Endothelial cell of umbilical vein (primary cell): ENCODE data around the gene OR2L8. TPM values are rescaled to one million over a fixed set of nuclear protein-coding genes. Genes with fewer than 3 reads are reported as not detected.

ENCODE experiments used
- BruUV-seq: library from RNA; stranded (reverse); fragments of 400-500 nt; replicated peaks from 2 replicates; lab custom pipeline; 2021; lab: Mats Ljungman, UMichigan
- CTCF ChIA-PET: fragments of 300-600, 350-600 bp; sonication (Branson Sonifier 250); formaldehyde crosslinking; loops from one replicate; lab custom pipeline; 2021; ENCODE audit warnings: antibody characterized with exemption, inconsistent platforms; lab: Charles Lee
- POLR2A ChIA-PET: fragments of 300-600, 350-600 bp; sonication (Branson Sonifier 250); formaldehyde crosslinking; loops from one replicate; lab custom pipeline; 2021; ENCODE audit warnings: antibody characterized with exemption, inconsistent platforms; lab: Charles Lee
- DNase-seq: peaks from one replicate; pipeline ENCODE4 v3.0.0-alpha.2; 2011; ENCODE audit warnings: low read depth, low spot score
- FAIRE-seq: peaks from 2 replicates; lab custom pipeline; 2011; peaks lifted over from hg19 to GRCh38; lab: Jason Lieb, UNC
- H2AFZ ChIP-seq: 2 replicates; pipeline ENCODE4 v1.6.0; 2012; ENCODE audit warnings: low read depth, low read length, control low read depth, inconsistent platforms
- H3K27ac ChIP-seq: 2 replicates; pipeline ENCODE4 v1.5.1; 2011; ENCODE audit warnings: low read depth, mild to moderate bottlenecking, control low read depth, low read length, moderate library complexity; ENCODE audit not compliant: insufficient read depth
- H3K27me3 ChIP-seq, 2 experiments: 2 replicates each; pipeline versions ENCODE4 v1.6.0 to v1.6.1; 2011; ENCODE audit warnings: low read length in 2 of 2, mixed read lengths in 1 of 2; ENCODE audit not compliant: control insufficient read depth in 2 of 2, insufficient read depth in 2 of 2
- H3K36me3 ChIP-seq, 2 experiments: 2 replicates in 1 of 2; 3 replicates in 1 of 2; pipeline ENCODE4 v1.5.1; 2011; ENCODE audit warnings: low read length in 2 of 2, mild to moderate bottlenecking in 1 of 2, moderate library complexity in 1 of 2; ENCODE audit not compliant: control insufficient read depth in 2 of 2, insufficient read depth in 2 of 2; ENCODE audit errors: extremely low read depth in 1 of 2
- H3K4me1 ChIP-seq: 3 replicates; pipeline ENCODE4 v1.5.1; 2011; ENCODE audit warnings: mild to moderate bottlenecking, low read length; ENCODE audit not compliant: control insufficient read depth, insufficient read depth; ENCODE audit errors: extremely low read depth
- H3K4me2 ChIP-seq: 2 replicates; pipeline ENCODE4 v1.6.1; 2011; ENCODE audit warnings: low read length, control low read depth, mixed read lengths; ENCODE audit not compliant: insufficient read depth
- H3K4me3 ChIP-seq, 3 experiments: fragments of 200-600 bp in 1 of 3; sonication (generic), shearing (Covaris generic) in 1 of 3; replicated peaks in 1 of 3; 2 replicates each; pipeline ENCODE4 v1.5.1; 2011 to 2016; ENCODE audit warnings: control low read depth in 3 of 3, low read length in 3 of 3, mild to moderate bottlenecking in 2 of 3, inconsistent platforms in 1 of 3, low read depth in 1 of 3, moderate library complexity in 1 of 3; ENCODE audit not compliant: insufficient read depth in 1 of 3
- H3K79me2 ChIP-seq: 2 replicates; pipeline ENCODE4 v1.6.0; 2012; ENCODE audit warnings: low read length, inconsistent platforms; ENCODE audit not compliant: control insufficient read depth, insufficient read depth
- H3K9ac ChIP-seq: replicated peaks from 2 replicates; pipeline ENCODE3; 2011; ENCODE audit warnings: low read length, control low read depth; ENCODE audit not compliant: insufficient read depth; ENCODE audit errors: extremely low read depth
- H3K9me1 ChIP-seq: replicated peaks from 3 replicates; pipeline ENCODE4 v1.6.0; 2011; ENCODE audit warnings: mild to moderate bottlenecking, low read length; ENCODE audit not compliant: control insufficient read depth, insufficient read depth; ENCODE audit errors: extremely low read depth
- H3K9me3 ChIP-seq: replicated peaks from 2 replicates; pipeline ENCODE4 v1.5.1; 2012; ENCODE audit warnings: low read length, inconsistent platforms; ENCODE audit not compliant: control insufficient read depth, insufficient read depth
- H4K20me1 ChIP-seq: replicated peaks from 2 replicates; pipeline ENCODE3; 2011; ENCODE audit warnings: mild to moderate bottlenecking, low read length; ENCODE audit not compliant: control insufficient read depth, insufficient read depth; ENCODE audit errors: extremely low read depth
- EZH2 ChIP-seq: IDR thresholded peaks from 2 replicates; pipeline ENCODE4 v1.6.1; 2012; ENCODE audit warnings: borderline replicate concordance, low read depth, mild to moderate bottlenecking, moderate library complexity, low read length, inconsistent platforms; ENCODE audit not compliant: severe bottlenecking
- FOS ChIP-seq: IDR thresholded peaks from 2 replicates; pipeline ENCODE4 v1.6.1; 2011; ENCODE audit warnings: mild to moderate bottlenecking, low read length, moderate library complexity, borderline replicate concordance; ENCODE audit not compliant: insufficient read depth
- GATA2 ChIP-seq: IDR thresholded peaks from 2 replicates; pipeline ENCODE4 v1.7.0; 2011; ENCODE audit warnings: low read depth, mild to moderate bottlenecking, moderate library complexity, mixed read lengths, low read length; ENCODE audit not compliant: insufficient read length, insufficient read depth
- JUN ChIP-seq: IDR thresholded peaks from 2 replicates; pipeline ENCODE4 v1.6.1; 2011; ENCODE audit warnings: borderline replicate concordance, low read depth; ENCODE audit not compliant: insufficient read length, insufficient read depth
- MYC ChIP-seq: IDR thresholded peaks from one replicate; pipeline ENCODE4 v1.6.1; 2011; ENCODE audit warnings: mild to moderate bottlenecking, low read depth, low read length
- POLR2A ChIP-seq: IDR thresholded peaks from 2 replicates; pipeline ENCODE4 v1.6.1; 2012; ENCODE audit warnings: low read depth, mild to moderate bottlenecking, control low read depth, low read length
- POLR2AphosphoS5 ChIP-seq: IDR thresholded peaks from 2 replicates; pipeline ENCODE4 v1.6.1; 2012; ENCODE audit warnings: low read depth, mild to moderate bottlenecking, control low read depth, low read length, moderate library complexity; ENCODE audit not compliant: insufficient read depth
- dilution Hi-C: fragments of 300-500 bp; cut with MboI; formaldehyde crosslinking; loops from one replicate; pipeline ENCODE4 v1.15.0; 2019; ENCODE audit warnings: low sequenced_read_pairs; ENCODE audit not compliant: extremely low pct_ligation_motif_present
- intact Hi-C: fragments of 100-400 bp; cut with micrococcal nuclease; formaldehyde crosslinking; loops from one replicate; pipeline ENCODE4 v1.10.0; 2022
- polyA plus RNA-seq, 4 experiments: library from polyadenylated mRNA; depleted of rRNA in 3 of 4; stranded (reverse) in 3 of 4; unstranded in 1 of 4; fragments of >200 nt; gene quantifications; 2 replicates each; pipeline versions ENCODE4 v1.2.1 to v1.2.3, GENCODE V29; 2011 to 2012; ENCODE audit warnings: missing spikeins in 1 of 4
- total RNA-seq: library from RNA; stranded (reverse); gene quantifications from 2 replicates; pipeline ENCODE4 v1.2.3, GENCODE V29; 2021
- TF ChIP-seq, protein P1 (sequence below), 2 donors: IDR thresholded peaks; 1 replicate in 1 of 2; 2 replicates in 1 of 2; pipeline ENCODE4 v1.5.1; 2011; ENCODE audit warnings: low read length in 2 of 2, mild to moderate bottlenecking in 2 of 2, moderate library complexity in 2 of 2, control low read depth in 1 of 2, inconsistent platforms in 1 of 2, low read depth in 1 of 2; ENCODE audit not compliant: insufficient read depth in 1 of 2; ENCODE audit errors: extremely low read depth in 1 of 2
- TF ChIP-seq, protein P2 (sequence below): IDR thresholded peaks from 2 replicates; pipeline ENCODE4 v1.6.1; 2011; ENCODE audit not compliant: insufficient read depth, insufficient read length

Gene OR2L8
- total and polyA plus RNA-seq, 2 donors (not counting 3 experiments of a cell fraction or from before 2014, with no cell fraction given), result not detected

DNA sequence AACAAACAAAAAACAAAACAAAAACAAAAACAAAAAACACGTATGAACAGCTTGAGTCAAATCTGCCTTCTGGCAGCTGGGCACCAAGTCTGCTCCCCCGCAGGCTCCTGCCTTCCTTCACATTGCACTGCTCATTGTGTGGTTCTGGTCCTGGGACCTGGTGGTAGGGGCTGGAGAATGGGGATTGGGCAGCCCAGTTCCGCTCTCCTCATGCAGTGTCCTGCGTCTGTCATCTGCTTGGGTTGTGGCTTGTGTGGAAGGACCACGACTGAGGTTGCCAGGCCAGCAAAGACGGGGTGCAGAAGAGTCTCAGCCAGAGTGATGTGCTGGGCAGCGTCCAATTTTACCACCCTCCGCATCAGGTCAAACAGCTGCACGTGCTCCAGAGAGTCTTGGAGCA is 12.9 kb upstream of the OR2L8 start:
- POLR2A ChIA-PET, result no interaction called here
- no peak for TF ChIP-seq FOS
- no peak for TF ChIP-seq EZH2
- TF ChIP-seq, protein P1, sequence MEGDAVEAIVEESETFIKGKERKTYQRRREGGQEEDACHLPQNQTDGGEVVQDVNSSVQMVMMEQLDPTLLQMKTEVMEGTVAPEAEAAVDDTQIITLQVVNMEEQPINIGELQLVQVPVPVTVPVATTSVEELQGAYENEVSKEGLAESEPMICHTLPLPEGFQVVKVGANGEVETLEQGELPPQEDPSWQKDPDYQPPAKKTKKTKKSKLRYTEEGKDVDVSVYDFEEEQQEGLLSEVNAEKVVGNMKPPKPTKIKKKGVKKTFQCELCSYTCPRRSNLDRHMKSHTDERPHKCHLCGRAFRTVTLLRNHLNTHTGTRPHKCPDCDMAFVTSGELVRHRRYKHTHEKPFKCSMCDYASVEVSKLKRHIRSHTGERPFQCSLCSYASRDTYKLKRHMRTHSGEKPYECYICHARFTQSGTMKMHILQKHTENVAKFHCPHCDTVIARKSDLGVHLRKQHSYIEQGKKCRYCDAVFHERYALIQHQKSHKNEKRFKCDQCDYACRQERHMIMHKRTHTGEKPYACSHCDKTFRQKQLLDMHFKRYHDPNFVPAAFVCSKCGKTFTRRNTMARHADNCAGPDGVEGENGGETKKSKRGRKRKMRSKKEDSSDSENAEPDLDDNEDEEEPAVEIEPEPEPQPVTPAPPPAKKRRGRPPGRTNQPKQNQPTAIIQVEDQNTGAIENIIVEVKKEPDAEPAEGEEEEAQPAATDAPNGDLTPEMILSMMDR (IDR thresholded peaks at IDR 0.05; ENCODE audit: extremely low read depth in 1 of 2, insufficient read depth in 1 of 2, low read depth in 1 of 2, low read length in 2 of 2), result no peak
- no peak for TF ChIP-seq MYC
- TF ChIP-seq POLR2A, result no peak
- TF ChIP-seq GATA2, result no peak
- no peak for TF ChIP-seq POLR2AphosphoS5
- no peak for TF ChIP-seq JUN
- TF ChIP-seq, protein P2, sequence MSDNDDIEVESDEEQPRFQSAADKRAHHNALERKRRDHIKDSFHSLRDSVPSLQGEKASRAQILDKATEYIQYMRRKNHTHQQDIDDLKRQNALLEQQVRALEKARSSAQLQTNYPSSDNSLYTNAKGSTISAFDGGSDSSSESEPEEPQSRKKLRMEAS, result no peak

More for the DNA sequence above, 12.9 kb upstream of the OR2L8 start:
- H3K4me3 ChIP-seq, result no peak overlapping the region
- FAIRE-seq, result no peak
- H2AFZ ChIP-seq, result no peak overlapping the region
- H3K4me1 ChIP-seq, result no peaks in the 10 kb centered on the region
- H3K9ac ChIP-seq, result no peak overlapping the region
- no peaks in the 10 kb centered on the region for H3K36me3 ChIP-seq
- dilution Hi-C loops, result no loop called here
- H3K79me2 ChIP-seq, result no peaks in the 10 kb centered on the region
- H3K27me3 ChIP-seq, result no peaks in the 10 kb centered on the region
- H3K9me3 ChIP-seq, result peaks cover 6% of the 10 kb centered on the region
- H4K20me1 ChIP-seq, result no peaks in the 10 kb centered on the region
- no peak for DNase-seq
- BruUV-seq, result no TSS peak
- intact Hi-C loops, result no loop called here
- H3K9me1 ChIP-seq, result no peaks in the 10 kb centered on the region
- H3K27ac ChIP-seq, result no peak overlapping the region
- CTCF ChIA-PET, result no interaction called here
- no peak overlapping the region for H3K4me2 ChIP-seq
